ENCODE measurements around the gene SP140L. TPM values are rescaled to one million over a fixed set of nuclear protein-coding genes. Genes with fewer than 3 reads are reported as not detected.

Gene SP140L
- total and polyA plus RNA-seq, 2 donors (not counting 1 experiment from before 2014, with no cell fraction given) = 94.6 to 154 TPM

DNA sequence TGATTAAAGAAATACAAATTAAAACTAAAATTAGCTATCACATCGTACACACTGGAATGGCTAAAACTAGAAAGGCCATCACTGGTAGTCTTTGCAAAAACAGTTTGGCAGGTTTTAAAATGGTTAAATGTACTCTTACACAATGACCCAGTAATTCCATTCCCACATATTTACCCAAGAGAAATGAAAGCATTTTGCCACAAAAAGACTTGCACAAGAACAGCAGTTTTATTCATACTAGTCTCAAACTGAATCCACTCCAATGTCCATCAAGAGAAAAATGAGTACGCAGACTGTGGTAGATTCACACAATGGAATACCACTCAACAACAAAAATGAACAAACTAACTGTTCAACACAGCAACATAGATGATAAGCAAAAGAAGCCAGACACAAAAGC, 29.1 kb downstream of the SP140L start:
- peaks cover 16% of the 10 kb centered on the region for H3K4me1 Mint-ChIP-seq
- peaks cover 6% of the 10 kb centered on the region in 2 donors for H3K4me1 ChIP-seq (ENCODE audit: control insufficient read depth in 2 of 2, insufficient read depth in 2 of 2, low read length in 2 of 2)
- CTCF ChIA-PET = no interaction called here
- no peak for DNase-seq
- ATAC-seq (ENCODE audit: low read depth) = no peak
- H3K27ac Mint-ChIP-seq = no peak overlapping the region
- peaks cover 11 to 46% of the 10 kb centered on the region in 2 experiments for H3K36me3 ChIP-seq (replicated peaks in 1 of 2; ENCODE audit: control extremely low read depth in 1 of 2, control insufficient read depth in 1 of 2, extremely low read depth in 1 of 2, insufficient read depth in 2 of 2, low read length in 1 of 2)
- H3K9me3 Mint-ChIP-seq (ENCODE audit: insufficient read depth) = no peaks in the 10 kb centered on the region
- intact Hi-C loops (cut with micrococcal nuclease) = no loop called here
- H3K4me2 ChIP-seq (replicated peaks; ENCODE audit: low read depth, low read length, poor library complexity, severe bottlenecking) = no peak overlapping the region
- no peak overlapping the region for H3K4me3 ChIP-seq (ENCODE audit: control extremely low read depth in 1 of 5, extremely low read depth in 1 of 5, insufficient read depth in 1 of 5, low read depth in 2 of 5, low read length in 4 of 5)
- POLR2A ChIA-PET = no interaction called here
- TF ChIP-seq EZH2 (IDR thresholded peaks at IDR 0.05; ENCODE audit: borderline replicate concordance, insufficient read depth, low read depth, low read length, poor library complexity, severe bottlenecking) = no peak
- TF ChIP-seq, protein P1, sequence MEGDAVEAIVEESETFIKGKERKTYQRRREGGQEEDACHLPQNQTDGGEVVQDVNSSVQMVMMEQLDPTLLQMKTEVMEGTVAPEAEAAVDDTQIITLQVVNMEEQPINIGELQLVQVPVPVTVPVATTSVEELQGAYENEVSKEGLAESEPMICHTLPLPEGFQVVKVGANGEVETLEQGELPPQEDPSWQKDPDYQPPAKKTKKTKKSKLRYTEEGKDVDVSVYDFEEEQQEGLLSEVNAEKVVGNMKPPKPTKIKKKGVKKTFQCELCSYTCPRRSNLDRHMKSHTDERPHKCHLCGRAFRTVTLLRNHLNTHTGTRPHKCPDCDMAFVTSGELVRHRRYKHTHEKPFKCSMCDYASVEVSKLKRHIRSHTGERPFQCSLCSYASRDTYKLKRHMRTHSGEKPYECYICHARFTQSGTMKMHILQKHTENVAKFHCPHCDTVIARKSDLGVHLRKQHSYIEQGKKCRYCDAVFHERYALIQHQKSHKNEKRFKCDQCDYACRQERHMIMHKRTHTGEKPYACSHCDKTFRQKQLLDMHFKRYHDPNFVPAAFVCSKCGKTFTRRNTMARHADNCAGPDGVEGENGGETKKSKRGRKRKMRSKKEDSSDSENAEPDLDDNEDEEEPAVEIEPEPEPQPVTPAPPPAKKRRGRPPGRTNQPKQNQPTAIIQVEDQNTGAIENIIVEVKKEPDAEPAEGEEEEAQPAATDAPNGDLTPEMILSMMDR (IDR thresholded peaks at IDR 0.05) = no peak
- no peak overlapping the region for H3K27ac ChIP-seq (ENCODE audit: low read length in 2 of 2)
- H3K4me3 Mint-ChIP-seq = no peak overlapping the region
- peaks cover 0 to 4% (median 0%) of the 10 kb centered on the region in 3 donors for H3K9me3 ChIP-seq (ENCODE audit: control extremely low read depth in 1 of 3, control insufficient read depth in 2 of 3, insufficient read depth in 1 of 3, low read length in 2 of 3)
- no peak overlapping the region for H2AFZ ChIP-seq (ENCODE audit: insufficient read depth, low read depth, low read length, poor library complexity, severe bottlenecking)
- H3K9ac ChIP-seq (ENCODE audit: low read length) = no peak overlapping the region
- peaks cover 51% of the 10 kb centered on the region for H3K79me2 ChIP-seq (ENCODE audit: control insufficient read depth, insufficient read depth, low read length)
- H4K20me1 ChIP-seq (ENCODE audit: control insufficient read depth, insufficient read depth, low read length, poor library complexity, severe bottlenecking) = peaks cover 8% of the 10 kb centered on the region
- no peaks in the 10 kb centered on the region for H3K27me3 Mint-ChIP-seq
- WGBS (ENCODE audit: insufficient coverage) = no CpG with 5 or more reads among the region's 2 CpGs
- no peaks in the 10 kb centered on the region for H3K27me3 ChIP-seq (replicated peaks in 1 of 4; ENCODE audit: control extremely low read depth in 1 of 4, control insufficient read depth in 3 of 4, insufficient read depth in 4 of 4, low read length in 3 of 4)

DNA sequence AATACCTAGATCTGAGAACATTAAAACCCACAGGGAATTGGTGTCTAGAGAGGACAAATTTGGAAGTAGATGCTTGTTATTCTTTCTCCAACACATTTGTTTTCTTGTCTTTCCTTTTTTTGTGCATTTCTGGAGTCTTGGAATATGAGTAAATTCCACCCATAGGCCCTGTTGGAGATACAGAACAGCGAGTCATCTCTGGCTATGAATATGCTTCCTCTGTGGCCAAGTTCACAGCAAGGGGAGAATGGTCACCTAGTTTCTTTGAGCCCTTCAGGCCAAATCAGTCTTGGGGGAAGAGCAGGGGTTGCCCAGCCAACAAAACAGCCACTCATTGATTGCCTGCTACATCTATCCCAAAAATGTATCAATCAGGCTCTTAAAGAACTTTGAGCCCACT, 31.3 kb downstream of the SP140L start:
- Histone ChIP-seq H3K27me3 (replicated peaks in 1 of 4; ENCODE audit: control extremely low read depth in 1 of 4, control insufficient read depth in 3 of 4, insufficient read depth in 4 of 4, low read length in 3 of 4) (no peaks in the 10 kb centered on the region), H3K36me3 (replicated peaks in 1 of 2; ENCODE audit: control extremely low read depth in 1 of 2, control insufficient read depth in 1 of 2, extremely low read depth in 1 of 2, insufficient read depth in 2 of 2, low read length in 1 of 2) (peaks cover 13 to 58% of the 10 kb centered on the region in 2 experiments), H3K27ac (ENCODE audit: low read length in 2 of 2) (no peak overlapping the region), H3K4me3 (ENCODE audit: control extremely low read depth in 1 of 5, extremely low read depth in 1 of 5, insufficient read depth in 1 of 5, low read depth in 2 of 5, low read length in 4 of 5) (no peak overlapping the region), H3K79me2 (ENCODE audit: control insufficient read depth, insufficient read depth, low read length) (peaks cover 43% of the 10 kb centered on the region), H4K20me1 (ENCODE audit: control insufficient read depth, insufficient read depth, low read length, poor library complexity, severe bottlenecking) (peaks cover 5% of the 10 kb centered on the region), H3K9me3 (ENCODE audit: control extremely low read depth in 1 of 3, control insufficient read depth in 2 of 3, insufficient read depth in 1 of 3, low read length in 2 of 3) (peaks cover 0 to 4% (median 0%) of the 10 kb centered on the region in 3 donors), H3K4me2 (replicated peaks; ENCODE audit: low read depth, low read length, poor library complexity, severe bottlenecking) (no peak overlapping the region), H3K9ac (ENCODE audit: low read length) (no peak overlapping the region), H3K4me1 (ENCODE audit: control insufficient read depth in 2 of 2, insufficient read depth in 2 of 2, low read length in 2 of 2) (peaks cover 28 to 29% of the 10 kb centered on the region in 2 donors), H2AFZ (ENCODE audit: insufficient read depth, low read depth, low read length, poor library complexity, severe bottlenecking) (no peak overlapping the region)
- H3K27ac Mint-ChIP-seq = no peak overlapping the region
- no peak for ATAC-seq (ENCODE audit: low read depth)
- H3K4me1 Mint-ChIP-seq = peaks cover 32% of the 10 kb centered on the region
- TF ChIP-seq, protein P1 (IDR thresholded peaks at IDR 0.05) = no peak
- no peak for TF ChIP-seq EZH2 (IDR thresholded peaks at IDR 0.05; ENCODE audit: borderline replicate concordance, insufficient read depth, low read depth, low read length, poor library complexity, severe bottlenecking)
- no peak for DNase-seq
- intact Hi-C loops (cut with micrococcal nuclease) = no loop called here
- peaks cover 2% of the 10 kb centered on the region for H3K9me3 Mint-ChIP-seq (ENCODE audit: insufficient read depth)
- H3K27me3 Mint-ChIP-seq = no peaks in the 10 kb centered on the region
- WGBS (ENCODE audit: insufficient coverage) = no CpG with 5 or more reads among the region's 1 CpG
- no peak overlapping the region for H3K4me3 Mint-ChIP-seq
- CTCF ChIA-PET = no interaction called here
- POLR2A ChIA-PET = no interaction called here

Data from B cell (primary cell).